K562 (cell line): ENCODE results near the gene ISM1. TPM values are rescaled to one million over a fixed set of nuclear protein-coding genes. Genes with fewer than 3 reads are reported as not detected.

ENCODE experiments used
- ATAC-seq: fragments of 200-7000 bp; cut with Tn5 transposase; 3 replicates; pipeline ENCODE4 v1.9.1; 2020; ENCODE audit warnings: moderate library complexity
- BruUV-seq: library from RNA; stranded (reverse); fragments of 400-500 nt; replicated peaks from 2 replicates; lab custom pipeline; 2021; lab: Mats Ljungman, UMichigan
- CTCF ChIA-PET: fragments of 300-600 bp; formaldehyde crosslinking; extraction: SDS; loops from one replicate; lab custom pipeline; 2021; ENCODE audit warnings: low intra/inter-chr PET ratio; lab: Yijun Ruan, JAX
- POLR2A ChIA-PET: fragments of 300-600, 350-650 bp; sonication (Branson Sonifier 250); formaldehyde crosslinking; extraction: SDS; loops from one replicate; lab custom pipeline; 2021; ENCODE audit warnings: antibody characterized with exemption, inconsistent platforms; lab: Yijun Ruan, JAX
- DNase-seq, 4 experiments: peaks; one replicate each; pipeline versions ENCODE4 v3.0.0 to v3.0.0-alpha.2; 2011 to 2018; ENCODE audit warnings: low spot score in 3 of 4, mixed read lengths in 3 of 4; ENCODE audit errors: extremely low read depth in 1 of 4
- FAIRE-seq: peaks from 2 replicates; lab custom pipeline; 2011; peaks lifted over from hg19 to GRCh38; lab: Jason Lieb, UNC
- H2AFZ ChIP-seq: 2 replicates; pipeline ENCODE4 v1.6.0; 2011; ENCODE audit warnings: low read depth, low read length, control low read depth, inconsistent platforms
- H3K27ac ChIP-seq: fragments of 200-600 bp; 3 replicates; pipeline ENCODE4 v1.8.0; 2011; ENCODE audit warnings: low read depth, mild to moderate bottlenecking, control low read depth, inconsistent platforms, low read length, moderate library complexity, mixed read lengths; ENCODE audit errors: extremely low read depth
- H3K27me3 ChIP-seq, 2 experiments: fragments of 300-600 bp in 1 of 2; 2 replicates in 1 of 2; 3 replicates in 1 of 2; pipeline versions ENCODE4 v1.6.0 to v1.8.0; 2011; ENCODE audit warnings: inconsistent platforms in 2 of 2, low read length in 2 of 2, mild to moderate bottlenecking in 1 of 2, mixed read lengths in 1 of 2, moderate library complexity in 1 of 2; ENCODE audit not compliant: control insufficient read depth in 2 of 2, insufficient read depth in 2 of 2
- H3K36me3 ChIP-seq: fragments of 300-600 bp; 3 replicates; pipeline ENCODE4 v1.8.0; 2011; ENCODE audit warnings: mild to moderate bottlenecking, low read length, inconsistent platforms; ENCODE audit not compliant: control insufficient read depth, insufficient read depth
- H3K4me1 ChIP-seq, 2 experiments: fragments of 200-600 bp in 1 of 2; replicated peaks in 1 of 2; 2 replicates in 1 of 2; 3 replicates in 1 of 2; pipeline versions ENCODE4 v1.5.1 to v1.8.0; 2011; ENCODE audit warnings: inconsistent platforms in 2 of 2, low read length in 2 of 2, mild to moderate bottlenecking in 1 of 2, mixed read lengths in 1 of 2, moderate library complexity in 1 of 2; ENCODE audit not compliant: control insufficient read depth in 2 of 2, insufficient read depth in 2 of 2
- H3K4me2 ChIP-seq: 2 replicates; pipeline ENCODE4 v1.6.1; 2011; ENCODE audit warnings: low read length, control low read depth, inconsistent platforms, mixed read lengths; ENCODE audit not compliant: insufficient read depth
- H3K4me3 ChIP-seq: fragments of 200-600 bp; sonication (generic), shearing (Covaris generic); 2 replicates; pipeline ENCODE4 v1.5.1; 2016; ENCODE audit warnings: control low read depth, inconsistent platforms
- H3K79me2 ChIP-seq: fragments of 200-600 bp; 3 replicates; pipeline ENCODE4 v1.8.0; 2011; ENCODE audit warnings: low read length, inconsistent platforms; ENCODE audit not compliant: control insufficient read depth, insufficient read depth
- H3K9ac ChIP-seq, 2 experiments: 2 replicates each; pipeline versions ENCODE4 v1.6.0 to v1.6.1; 2011; ENCODE audit warnings: low read depth in 2 of 2, low read length in 2 of 2, control low read depth in 1 of 2, inconsistent platforms in 1 of 2, mild to moderate bottlenecking in 1 of 2, mixed read lengths in 1 of 2; ENCODE audit not compliant: insufficient read depth in 1 of 2
- H3K9me1 ChIP-seq: one replicate; pipeline ENCODE4 v1.6.0; 2011; ENCODE audit warnings: inconsistent platforms, mild to moderate bottlenecking, low read length, moderate library complexity; ENCODE audit not compliant: control insufficient read depth, insufficient read depth
- H3K9me3 ChIP-seq: replicated peaks from 2 replicates; pipeline ENCODE4 v1.5.1; 2011; ENCODE audit warnings: low read depth, low read length, inconsistent platforms; ENCODE audit not compliant: control insufficient read depth, insufficient read depth
- H4K20me1 ChIP-seq: replicated peaks from 2 replicates; pipeline ENCODE4 v1.6.1; 2011; ENCODE audit warnings: low read length, inconsistent platforms, mixed read lengths; ENCODE audit not compliant: control insufficient read depth, insufficient read depth
- CBX2 ChIP-seq: fragments of 200-600 bp; sonication (generic); IDR thresholded peaks from one replicate; pipeline ENCODE4 v1.6.1; 2012; ENCODE audit warnings: mild to moderate bottlenecking, low read length, inconsistent platforms; ENCODE audit not compliant: insufficient read depth, poor library complexity, severe bottlenecking
- IRF2 ChIP-seq: sonication (generic); formaldehyde crosslinking; IDR thresholded peaks from 2 replicates; pipeline ENCODE4 v1.8.1; 2022; ENCODE audit warnings: mild to moderate bottlenecking, missing genetic modification reagents
- LCOR ChIP-seq: sonication (generic); formaldehyde crosslinking; IDR thresholded peaks from 2 replicates; pipeline ENCODE4 v1.8.0; 2022; ENCODE audit warnings: mild to moderate bottlenecking, missing genetic modification reagents
- RBM14 ChIP-seq: fragments of 200-400 bp; formaldehyde crosslinking; IDR thresholded peaks from 2 replicates; pipeline ENCODE4 v1.6.1; 2018; ENCODE audit warnings: low read depth, mild to moderate bottlenecking, low read length, moderate library complexity, borderline replicate concordance; ENCODE audit not compliant: insufficient read depth
- SNRNP70 ChIP-seq: fragments of 200-400 bp; formaldehyde crosslinking; optimal IDR thresholded peaks from 2 replicates; pipeline ENCODE3; 2017; ENCODE audit warnings: low read depth, low read length
- ZNF407 ChIP-seq: fragments of 450-650 bp; IDR thresholded peaks from 2 replicates; pipeline ENCODE4 v1.6.1; 2016; ENCODE audit warnings: low read depth
- ZNF431 ChIP-seq: sonication (generic); formaldehyde crosslinking; IDR thresholded peaks from 2 replicates; pipeline ENCODE4 v1.8.0; 2022; ENCODE audit warnings: mild to moderate bottlenecking, missing genetic modification reagents
- ZSCAN32 ChIP-seq: fragments of 450-650 bp; formaldehyde crosslinking; IDR thresholded peaks from 2 replicates; pipeline ENCODE4 v1.4.0; 2020; ENCODE audit warnings: mild to moderate bottlenecking, moderate library complexity
- WGBS: fragments of 100-300 bp; shearing (Covaris generic); methylation state at CpG from one replicate; pipeline ENCODE4 v1.1.6; 2016; ENCODE audit warnings: low coverage, mixed read lengths; ENCODE audit not compliant: insufficient coverage; ENCODE audit errors: missing lambda C conversion rate; 5-methylcytosine and 5-hydroxymethylcytosine counted together
- in situ Hi-C: fragments of 300-500 bp; cut with MboI; formaldehyde crosslinking; loops from 4 replicates; pipeline ENCODE4 v1.15.0; 2018; ENCODE audit warnings: inconsistent platforms, mixed read lengths
- intact Hi-C: fragments of 100-400 bp; cut with micrococcal nuclease; formaldehyde crosslinking; loops from 2 replicates; pipeline ENCODE4 v1.14.2; 2022
- polyA plus RNA-seq, 8 experiments: library from polyadenylated mRNA; depleted of rRNA in 4 of 8; stranded (reverse) in 5 of 8; unstranded in 3 of 8; fragments of >200 nt; fragmentation: Nextera tagmentation in 2 of 8; fragmentation: Illumina TruSeq in 1 of 8; extraction: Ambion mirVana in 2 of 8; extraction: Trizol in 1 of 8; gene quantifications; 2 replicates each; pipeline versions ENCODE4 v1.2.1 to v1.2.3, GENCODE V29; 2011 to 2014; ENCODE audit warnings: inconsistent platforms in 1 of 8, missing spikeins in 1 of 8
- total RNA-seq, 7 experiments: library from RNA; depleted of rRNA in 6 of 7; stranded (reverse); fragments of >200 nt in 6 of 7; fragmentation: Illumina TruSeq in 2 of 7; extraction: Trizol in 2 of 7; gene quantifications; 2 replicates each; pipeline versions ENCODE4 v1.2.1 to v1.2.3, GENCODE V29; 2011 to 2021; ENCODE audit warnings: low replicate concordance in 1 of 7
- TF ChIP-seq, protein P1 (sequence below), 2 experiments: fragments of 450-650 bp; IDR thresholded peaks; 2 replicates each; pipeline ENCODE4 v1.6.1; 2016
- TF ChIP-seq, protein P2 (sequence below): fragments of 250-450 bp; sonication (Bioruptor Pico); IDR thresholded peaks from 2 replicates; pipeline ENCODE4 v1.4.0; 2020; ENCODE audit warnings: mild to moderate bottlenecking, moderate library complexity

ISM1 gene
- total and polyA plus RNA-seq, 9 of the 15 experiments (the other 6 are each of a cell fraction or from before 2014, with no cell fraction given) = not detected

DNA sequence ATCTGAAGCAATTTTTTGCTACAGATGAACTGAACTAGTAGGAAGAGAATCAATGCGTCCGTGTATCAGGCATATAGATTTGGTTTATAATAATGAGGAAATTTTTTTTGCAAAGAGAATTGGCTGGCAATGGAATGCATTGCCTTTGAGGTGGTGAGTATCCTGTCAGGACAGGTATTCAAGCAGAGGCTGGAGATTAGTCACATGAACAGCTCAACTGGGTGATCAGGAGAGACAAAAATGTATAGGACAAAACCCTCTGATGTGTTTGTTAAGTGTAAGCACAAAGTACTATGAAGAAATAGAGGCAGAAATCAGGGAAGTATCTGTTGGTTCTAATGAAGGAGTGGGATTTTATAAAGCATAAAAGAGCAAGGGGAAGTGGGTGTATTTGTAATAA, 80.5 kb downstream of the ISM1 start:
- no TSS peak for BruUV-seq
- Histone ChIP-seq H3K36me3 (no peaks in the 10 kb centered on the region), H2AFZ (no peak overlapping the region), H3K4me3 (no peak overlapping the region), H4K20me1 (no peaks in the 10 kb centered on the region), H3K9me3 (no peaks in the 10 kb centered on the region), H3K27me3 (peaks cover 0 to 9% of the 10 kb centered on the region in 2 experiments; a peak in 2 of 5 replicates), H3K9ac (no peak overlapping the region), H3K27ac (no peak overlapping the region), H3K79me2 (no peaks in the 10 kb centered on the region), H3K4me1 (peaks cover 0 to 7% of the 10 kb centered on the region in 2 experiments; a peak in 2 of 5 replicates), H3K4me2 (no peak overlapping the region), H3K9me1 (no peaks in the 10 kb centered on the region)
- intact Hi-C loops = no loop called here
- DNase-seq (no peak), FAIRE-seq (no peak), ATAC-seq (no peak)
- CTCF ChIA-PET = no interaction called here
- WGBS = 3% methylated on average over 2 of the region's 2 CpGs
- POLR2A ChIA-PET = no interaction called here
- in situ Hi-C loops = no loop called here
- no peak for TF ChIP-seq RBM14
- no peak for TF ChIP-seq LCOR (CRISPR knock-in tag)
- no peak for TF ChIP-seq ZNF431 (CRISPR knock-in tag)
- TF ChIP-seq IRF2 (CRISPR knock-in tag) = no peak
- TF ChIP-seq CBX2 = no peak
- TF ChIP-seq, protein P1, sequence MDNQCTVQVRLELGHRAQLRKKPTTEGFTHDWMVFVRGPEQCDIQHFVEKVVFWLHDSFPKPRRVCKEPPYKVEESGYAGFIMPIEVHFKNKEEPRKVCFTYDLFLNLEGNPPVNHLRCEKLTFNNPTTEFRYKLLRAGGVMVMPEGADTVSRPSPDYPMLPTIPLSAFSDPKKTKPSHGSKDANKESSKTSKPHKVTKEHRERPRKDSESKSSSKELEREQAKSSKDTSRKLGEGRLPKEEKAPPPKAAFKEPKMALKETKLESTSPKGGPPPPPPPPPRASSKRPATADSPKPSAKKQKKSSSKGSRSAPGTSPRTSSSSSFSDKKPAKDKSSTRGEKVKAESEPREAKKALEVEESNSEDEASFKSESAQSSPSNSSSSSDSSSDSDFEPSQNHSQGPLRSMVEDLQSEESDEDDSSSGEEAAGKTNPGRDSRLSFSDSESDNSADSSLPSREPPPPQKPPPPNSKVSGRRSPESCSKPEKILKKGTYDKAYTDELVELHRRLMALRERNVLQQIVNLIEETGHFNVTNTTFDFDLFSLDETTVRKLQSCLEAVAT (IDR thresholded peaks at IDR 0.05) = no peak
- no peak for TF ChIP-seq SNRNP70
- TF ChIP-seq ZNF407 = no peak
- TF ChIP-seq ZSCAN32 (CRISPR knock-in tag) = no peak
- TF ChIP-seq, protein P2, sequence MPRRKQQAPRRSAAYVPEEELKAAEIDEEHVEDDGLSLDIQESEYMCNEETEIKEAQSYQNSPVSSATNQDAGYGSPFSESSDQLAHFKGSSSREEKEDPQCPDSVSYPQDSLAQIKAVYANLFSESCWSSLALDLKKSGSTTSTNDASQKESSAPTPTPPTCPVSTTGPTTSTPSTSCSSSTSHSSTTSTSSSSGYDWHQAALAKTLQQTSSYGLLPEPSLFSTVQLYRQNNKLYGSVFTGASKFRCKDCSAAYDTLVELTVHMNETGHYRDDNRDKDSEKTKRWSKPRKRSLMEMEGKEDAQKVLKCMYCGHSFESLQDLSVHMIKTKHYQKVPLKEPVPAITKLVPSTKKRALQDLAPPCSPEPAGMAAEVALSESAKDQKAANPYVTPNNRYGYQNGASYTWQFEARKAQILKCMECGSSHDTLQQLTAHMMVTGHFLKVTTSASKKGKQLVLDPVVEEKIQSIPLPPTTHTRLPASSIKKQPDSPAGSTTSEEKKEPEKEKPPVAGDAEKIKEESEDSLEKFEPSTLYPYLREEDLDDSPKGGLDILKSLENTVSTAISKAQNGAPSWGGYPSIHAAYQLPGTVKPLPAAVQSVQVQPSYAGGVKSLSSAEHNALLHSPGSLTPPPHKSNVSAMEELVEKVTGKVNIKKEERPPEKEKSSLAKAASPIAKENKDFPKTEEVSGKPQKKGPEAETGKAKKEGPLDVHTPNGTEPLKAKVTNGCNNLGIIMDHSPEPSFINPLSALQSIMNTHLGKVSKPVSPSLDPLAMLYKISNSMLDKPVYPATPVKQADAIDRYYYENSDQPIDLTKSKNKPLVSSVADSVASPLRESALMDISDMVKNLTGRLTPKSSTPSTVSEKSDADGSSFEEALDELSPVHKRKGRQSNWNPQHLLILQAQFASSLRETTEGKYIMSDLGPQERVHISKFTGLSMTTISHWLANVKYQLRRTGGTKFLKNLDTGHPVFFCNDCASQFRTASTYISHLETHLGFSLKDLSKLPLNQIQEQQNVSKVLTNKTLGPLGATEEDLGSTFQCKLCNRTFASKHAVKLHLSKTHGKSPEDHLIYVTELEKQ = no peak
